Endometrium (tissue), 2 donors: Measurements from ENCODE around the gene PFN4.
"Not testable (repeated sequence)": the region's sequence is repeated elsewhere in the genome, so short reads cannot be mapped to it uniquely, and the experiment has no call there.

ENCODE experiments used
- FAIRE-seq: peaks from 2 replicates; lab custom pipeline; 2012; peaks lifted over from hg19 to GRCh38; lab: Jason Lieb, UNC
- donor health status: control.
- donor health status: control.

The PFN4 gene, protein sequence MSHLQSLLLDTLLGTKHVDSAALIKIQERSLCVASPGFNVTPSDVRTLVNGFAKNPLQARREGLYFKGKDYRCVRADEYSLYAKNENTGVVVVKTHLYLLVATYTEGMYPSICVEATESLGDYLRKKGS

GRCh38 chr2:24123195-24123921 is at the start of gene PFN4, which contains the start of gene FAM228B:
PFN4 (minus strand) TSS chr2:24123334; CDS start chr2:24122535, 799 bp downstream.
FAM228B (plus strand) TSS chr2:24123469; CDS start chr2:24124362, 893 bp downstream.
- no peak for FAIRE-seq

GRCh38 chr2:24169023-24169422 is 45.9 kb upstream of the PFN4 start:
- FAIRE-seq: no peak

GRCh38 chr2:24164416-24164973 is 41.4 kb upstream of the PFN4 start:
- FAIRE-seq: no peak

- FAIRE-seq: no peak
Observed at GRCh38 chr2:24163601-24164000, 40.5 kb upstream of the PFN4 start.

DNA sequence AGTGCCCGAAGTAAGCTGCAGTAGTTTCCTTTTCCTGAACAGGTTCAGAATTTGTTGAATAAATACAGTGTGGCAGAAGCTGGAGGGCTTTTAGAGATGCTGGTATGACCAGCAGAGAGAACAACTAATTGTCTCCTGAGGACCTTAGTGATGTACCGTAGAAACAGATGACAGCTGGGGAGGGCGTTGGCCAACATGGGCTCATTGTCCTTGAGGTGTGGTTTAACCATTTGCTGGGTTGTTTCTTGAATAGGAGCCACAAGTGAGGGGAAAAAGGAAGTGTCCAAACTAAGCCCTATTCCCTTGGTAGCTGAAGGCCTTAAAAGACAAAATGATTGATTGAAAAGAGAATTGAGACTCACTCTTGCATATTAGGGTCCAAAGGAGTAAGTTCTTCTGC is 40.1 kb upstream of the PFN4 start:
- FAIRE-seq: no peak

GRCh38 chr2:24162494-24162893 is 39.4 kb upstream of the PFN4 start:
- no peak for FAIRE-seq

- no peak for FAIRE-seq
Observed at GRCh38 chr2:24160761-24161160, 37.6 kb upstream of the PFN4 start.

DNA sequence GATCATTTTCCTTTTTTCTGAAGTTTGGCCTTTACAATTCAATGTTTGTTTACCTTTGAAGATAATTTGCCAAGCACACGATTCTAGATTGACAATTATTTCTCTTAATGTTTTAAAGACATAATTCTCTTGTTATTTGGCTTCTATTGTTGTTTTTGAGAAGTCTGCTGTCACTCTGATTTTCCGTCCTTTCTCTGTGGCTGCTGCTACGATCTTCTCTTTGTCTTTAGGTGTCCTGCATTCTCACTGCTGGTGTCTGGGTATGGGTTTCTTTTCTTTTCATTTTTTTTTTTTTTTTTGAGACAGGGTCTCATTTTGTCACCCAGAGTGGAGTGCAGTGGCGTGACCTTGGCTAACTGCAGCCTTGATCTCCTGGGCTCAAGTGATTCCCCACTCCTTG is 36.6 kb upstream of the PFN4 start:
- FAIRE-seq: no peak

DNA sequence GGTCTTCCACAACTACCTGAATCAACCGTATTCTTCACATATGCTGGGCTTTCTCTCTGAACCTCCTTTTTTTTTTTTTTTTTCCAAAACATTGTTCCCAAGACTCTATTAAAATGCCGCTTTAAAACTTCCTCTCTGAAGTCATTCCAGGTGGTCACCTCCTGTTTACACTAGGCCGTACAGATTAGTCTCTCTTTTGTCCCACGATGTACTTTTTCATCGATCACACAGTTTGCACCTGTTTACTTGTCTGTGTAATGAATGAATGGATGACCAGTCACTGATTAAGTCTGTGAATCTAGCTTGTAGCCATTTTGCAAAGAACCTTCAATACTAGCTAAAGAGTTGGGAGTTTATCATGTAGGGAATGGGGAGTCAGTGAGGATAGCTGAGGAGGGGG is 35.0 kb upstream of the PFN4 start:
- FAIRE-seq: no peak

GRCh38 chr2:24153478-24153877 is 30.3 kb upstream of the PFN4 start:
- no peak for FAIRE-seq

GRCh38 chr2:24152413-24153197 is 29.5 kb upstream of the PFN4 start:
- no peak for FAIRE-seq

- no peak for FAIRE-seq
Observed at GRCh38 chr2:24147364-24147763, 24.2 kb upstream of the PFN4 start.

- FAIRE-seq: not testable (repeated sequence)
Observed at GRCh38 chr2:24140305-24140704, 17.2 kb upstream of the PFN4 start.

DNA sequence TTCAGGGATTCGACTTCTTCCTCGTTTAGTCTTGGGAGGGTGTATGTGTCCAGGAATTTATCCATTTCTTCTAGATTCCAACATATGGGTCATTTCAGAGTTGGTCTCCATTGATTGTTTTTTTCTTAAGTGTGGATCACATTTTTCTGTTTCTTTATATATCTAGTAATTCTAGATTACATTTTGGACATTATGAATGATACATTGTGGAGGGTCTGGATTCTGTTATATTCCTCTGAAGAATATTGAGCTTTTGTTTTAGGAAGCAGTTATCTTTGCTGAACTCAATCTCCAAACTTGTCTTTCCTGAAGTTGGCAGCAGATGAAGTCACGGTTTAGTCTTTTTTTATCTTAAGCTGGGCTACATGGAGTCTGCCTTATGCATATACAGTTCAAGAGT is 9.4 kb upstream of the PFN4 start:
- FAIRE-seq: no peak

- no peak for FAIRE-seq
Observed at GRCh38 chr2:24125956-24126355, 2.8 kb upstream of the PFN4 start.

DNA sequence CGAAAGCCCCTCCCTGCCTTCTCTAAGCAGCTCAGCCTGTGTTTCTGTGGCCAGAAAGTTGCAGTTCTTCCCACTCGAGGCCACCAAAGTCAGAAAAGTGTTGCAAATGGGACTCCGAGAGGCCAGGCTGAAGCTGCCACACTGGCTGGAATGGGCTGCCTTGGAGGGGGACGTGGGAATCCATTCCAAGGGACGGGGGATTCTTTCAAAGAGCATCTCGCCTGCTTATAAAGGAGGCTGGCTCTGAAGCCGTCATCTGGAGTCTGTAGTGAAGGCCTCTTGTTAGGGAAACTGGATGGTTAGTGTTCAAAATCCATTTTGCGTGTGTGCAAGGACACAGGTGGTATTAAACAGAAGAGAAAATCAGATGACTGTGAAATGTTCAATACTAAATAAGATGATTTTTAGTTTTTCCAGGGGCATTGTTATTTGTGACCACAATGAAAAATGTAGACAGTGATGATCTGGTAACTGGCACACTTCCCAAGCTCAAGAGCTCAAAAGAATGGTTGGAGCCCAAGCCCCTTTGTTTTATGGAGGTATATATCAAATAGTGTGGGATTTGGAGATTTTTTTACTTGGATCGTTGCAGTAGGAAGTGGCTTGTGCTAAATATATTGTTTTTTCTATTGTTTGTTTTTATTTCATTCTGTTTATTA is 917 bp upstream of the PFN4 start:
- FAIRE-seq: no peak

- no peak for FAIRE-seq
Observed at GRCh38 chr2:24122366-24123194, 554 bp downstream of the PFN4 start.

- no peak for FAIRE-seq
Observed at GRCh38 chr2:24121469-24121868, 1.7 kb downstream of the PFN4 start.

GRCh38 chr2:24121066-24121465 is 2.1 kb downstream of the PFN4 start:
- no peak for FAIRE-seq

DNA sequence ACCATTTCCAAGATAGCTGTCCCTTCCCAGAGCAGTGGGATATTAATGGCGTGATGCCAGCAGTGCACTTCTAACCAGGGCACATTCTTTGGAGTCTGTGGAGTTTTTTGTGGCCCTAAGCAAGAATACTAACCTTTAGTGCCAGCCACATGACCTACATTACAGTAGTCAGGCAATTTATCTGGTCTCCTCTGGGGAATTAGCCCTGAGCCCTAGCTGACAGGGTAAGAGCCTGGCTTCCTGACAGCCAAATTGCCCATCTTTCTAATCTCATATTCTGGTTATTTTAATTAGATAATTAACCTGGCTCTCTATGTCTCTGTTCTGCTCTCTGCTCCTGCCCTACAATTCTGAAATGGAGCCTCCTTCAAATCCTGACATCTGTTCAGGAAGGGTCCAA is 5.2 kb downstream of the PFN4 start:
- FAIRE-seq: no peak

DNA sequence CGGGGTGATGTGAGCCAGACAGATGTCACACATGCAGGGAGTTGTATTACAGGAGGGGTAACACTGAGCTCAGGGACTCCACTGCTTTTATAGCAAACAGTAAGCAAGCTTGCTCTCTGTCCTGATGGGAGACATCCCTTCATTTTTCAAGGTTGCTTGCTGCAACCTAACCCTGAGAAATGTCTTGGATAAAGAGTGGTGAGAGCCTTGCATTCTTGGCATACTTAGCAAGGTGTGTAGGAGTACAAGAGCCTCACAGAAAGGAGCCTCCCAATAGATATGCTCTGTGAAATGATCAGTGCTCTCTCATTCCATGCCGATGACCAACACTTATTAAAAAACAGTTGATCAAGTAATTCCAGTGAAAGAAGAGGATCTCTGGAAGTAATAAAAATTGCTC is 8.1 kb downstream of the PFN4 start:
- FAIRE-seq: no peak
